Panc1 (cell line): Measurements from ENCODE around the gene FOXP4. TPM values are rescaled to one million over a fixed set of nuclear protein-coding genes. Genes with fewer than 3 reads are reported as not detected.

Experiments
- ATAC-seq: fragments of 200-7000 bp; cut with Tn5 transposase; 2 replicates; pipeline ENCODE4 v1.9.1; 2020; ENCODE audit warnings: mild to moderate bottlenecking, moderate library complexity
- BruUV-seq: library from RNA; stranded (reverse); fragments of 400-500 nt; replicated peaks from 2 replicates; lab custom pipeline; 2021; lab: Mats Ljungman, UMichigan
- CTCF ChIA-PET: fragments of 300-600 bp; sonication (Branson Sonifier 250); formaldehyde crosslinking; loops from one replicate; lab custom pipeline; 2022; ENCODE audit warnings: antibody characterized with exemption; lab: Charles Lee
- POLR2A ChIA-PET: fragments of 300-600 bp; sonication (Branson Sonifier 250); formaldehyde crosslinking; loops from one replicate; lab custom pipeline; 2022; ENCODE audit warnings: antibody characterized with exemption; lab: Charles Lee
- DNase-seq: peaks from one replicate; pipeline ENCODE4 v3.0.0-alpha.2; 2010; ENCODE audit warnings: low read depth, low spot score
- H3K27ac ChIP-seq: 2 replicates; pipeline ENCODE4 v1.5.1; 2011; ENCODE audit warnings: mild to moderate bottlenecking, low read length, inconsistent platforms
- H3K27me3 ChIP-seq: fragments of 200-500 bp; sonication (Bioruptor generic); 2 replicates; pipeline ENCODE4 v1.6.0; 2014; ENCODE audit warnings: low read length, inconsistent platforms; ENCODE audit not compliant: control insufficient read depth, insufficient read depth
- H3K36me3 ChIP-seq: fragments of 200-500 bp; sonication (Bioruptor generic); 2 replicates; pipeline ENCODE4 v1.5.1; 2014; ENCODE audit warnings: inconsistent platforms, mild to moderate bottlenecking, low read length, moderate library complexity; ENCODE audit not compliant: control insufficient read depth, insufficient read depth
- H3K4me1 ChIP-seq: 2 replicates; pipeline ENCODE4 v1.5.1; 2011; ENCODE audit warnings: inconsistent platforms, mild to moderate bottlenecking, low read length, moderate library complexity; ENCODE audit not compliant: control insufficient read depth, insufficient read depth
- H3K4me3 ChIP-seq, 2 experiments: 2 replicates each; pipeline ENCODE4 v1.5.1; 2011 to 2012; ENCODE audit warnings: low read depth in 2 of 2, low read length in 2 of 2, mild to moderate bottlenecking in 2 of 2, inconsistent platforms in 1 of 2, moderate library complexity in 1 of 2
- H3K9me3 ChIP-seq: fragments of 200-500 bp; sonication (Bioruptor generic); 2 replicates; pipeline ENCODE4 v1.5.1; 2014; ENCODE audit warnings: low read depth, mild to moderate bottlenecking, inconsistent platforms, low read length, moderate library complexity; ENCODE audit not compliant: control insufficient read depth, insufficient read depth
- CTCF ChIP-seq: fragments of 450-650 bp; IDR thresholded peaks from 2 replicates; pipeline ENCODE4 v1.5.1; 2017; ENCODE audit warnings: mild to moderate bottlenecking
- POLR2AphosphoS5 ChIP-seq: IDR thresholded peaks from 2 replicates; pipeline ENCODE4 v1.6.1; 2012; ENCODE audit warnings: mild to moderate bottlenecking, low read depth, low read length, moderate library complexity
- REST ChIP-seq, 2 experiments: IDR thresholded peaks; 2 replicates each; pipeline ENCODE4 v1.6.1; 2011 to 2012; ENCODE audit warnings: low read depth in 2 of 2, control low read depth in 1 of 2, low read length in 1 of 2, mild to moderate bottlenecking in 1 of 2, moderate library complexity in 1 of 2; ENCODE audit not compliant: insufficient read depth in 1 of 2
- SIN3A ChIP-seq: IDR thresholded peaks from 2 replicates; pipeline ENCODE4 v1.6.1; 2012; ENCODE audit warnings: low read depth, mild to moderate bottlenecking, low read length, moderate library complexity, borderline replicate concordance; ENCODE audit not compliant: insufficient read depth
- TCF7L2 ChIP-seq: IDR thresholded peaks from 2 replicates; pipeline ENCODE4 v1.6.1; 2011; ENCODE audit warnings: mild to moderate bottlenecking, low read depth, low read length, inconsistent platforms
- in situ Hi-C: cut with HindIII; loops from 2 replicates; pipeline ENCODE4 v1.10.0; 2016; ENCODE audit warnings: low sequenced_read_pairs, low pct_unique_long_range_greater_than_20kb
- intact Hi-C: fragments of 100-400 bp; cut with micrococcal nuclease; formaldehyde crosslinking; loops from one replicate; pipeline ENCODE4 v1.10.0; 2022; ENCODE audit not compliant: unreplicated experiment
- total RNA-seq: library from RNA; stranded (reverse); gene quantifications from one replicate; pipeline ENCODE4 v1.2.1, GENCODE V29; 2021; ENCODE audit not compliant: unreplicated experiment

FOXP4 gene
- total RNA-seq, 1 experiment from 2014 or later = 30.4 TPM

DNA sequence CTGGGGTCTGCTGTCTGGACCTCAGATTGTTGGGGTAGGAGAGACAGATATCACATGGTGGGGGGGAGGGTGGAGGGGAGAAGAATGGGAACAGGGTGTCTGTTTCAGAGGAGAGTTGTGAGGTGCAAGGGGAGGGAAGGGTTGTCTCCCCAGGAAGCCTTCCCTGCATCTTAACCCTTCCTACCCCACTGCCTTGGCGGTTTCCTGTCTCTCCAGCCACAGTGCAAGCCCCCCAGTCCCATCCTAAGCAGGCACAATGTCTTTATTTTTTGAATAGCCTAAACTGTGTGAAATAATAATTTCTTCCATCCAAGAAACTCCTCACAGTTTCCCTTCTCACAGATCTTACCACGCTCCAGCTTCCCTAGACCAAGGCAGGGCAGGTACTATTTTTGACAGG is 3.5 kb downstream of the FOXP4 start:
- Histone ChIP-seq H3K27me3 (no peaks in the 10 kb centered on the region), H3K36me3 (no peaks in the 10 kb centered on the region; the same call in 1 of the 2 replicates), H3K4me3 (no peak overlapping the region), H3K4me1 (no peaks in the 10 kb centered on the region), H3K27ac (no peak overlapping the region), H3K9me3 (no peaks in the 10 kb centered on the region)
- DNase-seq (no peak), ATAC-seq (no peak)
- BruUV-seq = no TSS peak
- ChIA-PET POLR2A (no interaction called here), CTCF (no interaction called here)
- intact Hi-C loops (loop anchor here (5.0 kb wide), 1 partner anchor 122 kb away; no protein-coding TSS in a partner anchor), in situ Hi-C loops (no loop called here)
- TF ChIP-seq REST (IDR thresholded peaks at IDR 0.05; ENCODE audit: insufficient read depth in 1 of 2, low read depth in 2 of 2, low read length in 1 of 2) = no peak
- no peak for TF ChIP-seq CTCF
- TF ChIP-seq SIN3A = no peak
- TF ChIP-seq POLR2AphosphoS5 = no peak
- TF ChIP-seq TCF7L2 = no peak

- H3K4me1 ChIP-seq = no peaks in the 10 kb centered on the region
- no peaks in the 10 kb centered on the region for H3K36me3 ChIP-seq
- H3K9me3 ChIP-seq = no peaks in the 10 kb centered on the region
- in situ Hi-C loops (no loop called here), intact Hi-C loops (no loop called here)
- POLR2A ChIA-PET = no interaction called here
- CTCF ChIA-PET = no interaction called here
- no peak overlapping the region for H3K4me3 ChIP-seq
- ATAC-seq = no peak
- BruUV-seq = no TSS peak
- H3K27ac ChIP-seq = no peak overlapping the region
- TF ChIP-seq REST (IDR thresholded peaks at IDR 0.05; ENCODE audit: insufficient read depth in 1 of 2, low read depth in 2 of 2, low read length in 1 of 2) (no peak), TCF7L2 (no peak), POLR2AphosphoS5 (no peak), SIN3A (no peak), CTCF (no peak)
- no peak for DNase-seq
- no peaks in the 10 kb centered on the region for H3K27me3 ChIP-seq
Measured at GRCh38 chr6:41551086-41551700, 5.0 kb downstream of the FOXP4 start.
